Measurements from ENCODE around the gene C1orf210. TPM values are rescaled to one million over a fixed set of nuclear protein-coding genes. Genes with fewer than 3 reads are reported as not detected.

The C1orf210 gene
- total and polyA plus RNA-seq, 2 of the 13 experiments (the other 11 are each of a cell fraction or from before 2014, with no cell fraction given), result 0.49 to 5.1 TPM

- TF ChIP-seq YEATS2 (CRISPR knock-in tag; IDR thresholded peaks at IDR 0.05; ENCODE audit: borderline replicate concordance) (no peak), NFE2 (CRISPR knock-in tag; IDR thresholded peaks at IDR 0.05) (no peak), ZNF660 (CRISPR knock-in tag; IDR thresholded peaks at IDR 0.05; ENCODE audit: borderline replicate concordance, low read depth) (no peak), ZNF550 (CRISPR knock-in tag; IDR thresholded peaks at IDR 0.05; ENCODE audit: borderline replicate concordance) (no peak), JUND (CRISPR knock-in tag; IDR thresholded peaks at IDR 0.05) (no peak), ZNF343 (CRISPR knock-in tag; IDR thresholded peaks at IDR 0.05) (no peak), CREB3 (CRISPR knock-in tag; IDR thresholded peaks at IDR 0.05) (no peak), HNRNPL (IDR thresholded peaks at IDR 0.05; ENCODE audit: low read depth, low read length) (no peak), ZNF713 (CRISPR knock-in tag; IDR thresholded peaks at IDR 0.05) (no peak), ZNF552 (CRISPR knock-in tag; IDR thresholded peaks at IDR 0.05; ENCODE audit: borderline replicate concordance) (no peak; the same call in 1 of the 2 replicates), MEIS1 (CRISPR knock-in tag; IDR thresholded peaks at IDR 0.05; ENCODE audit: borderline replicate concordance) (no peak), GTF2F1 (IDR thresholded peaks at IDR 0.05; ENCODE audit: low read length) (no peak), GPBP1L1 (CRISPR knock-in tag; IDR thresholded peaks at IDR 0.05) (no peak), SRF (IDR thresholded peaks at IDR 0.05; ENCODE audit: low read depth, low read length) (no peak), FOXO1 (CRISPR knock-in tag; IDR thresholded peaks at IDR 0.05) (peak; percentile 44; the same call in 1 of the 2 replicates), SMC3 (IDR thresholded peaks at IDR 0.05; ENCODE audit: low read length) (no peak), ZNF431 (CRISPR knock-in tag; IDR thresholded peaks at IDR 0.05; ENCODE audit: borderline replicate concordance, low read depth) (no peak), ZNF260 (CRISPR knock-in tag; IDR thresholded peaks at IDR 0.05; ENCODE audit: borderline replicate concordance, low read depth) (no peak), CAMTA2 (CRISPR knock-in tag; IDR thresholded peaks at IDR 0.05; ENCODE audit: borderline replicate concordance) (no peak), ZEB1 (IDR thresholded peaks at IDR 0.05; ENCODE audit: insufficient replicate concordance, low read depth) (no peak), ZNF17 (CRISPR knock-in tag; IDR thresholded peaks at IDR 0.05) (no peak), MZF1 (CRISPR knock-in tag; IDR thresholded peaks at IDR 0.05; ENCODE audit: borderline replicate concordance) (no peak), ETS1 (CRISPR knock-in tag; IDR thresholded peaks at IDR 0.05) (no peak)
- TF ChIP-seq, protein P1, sequence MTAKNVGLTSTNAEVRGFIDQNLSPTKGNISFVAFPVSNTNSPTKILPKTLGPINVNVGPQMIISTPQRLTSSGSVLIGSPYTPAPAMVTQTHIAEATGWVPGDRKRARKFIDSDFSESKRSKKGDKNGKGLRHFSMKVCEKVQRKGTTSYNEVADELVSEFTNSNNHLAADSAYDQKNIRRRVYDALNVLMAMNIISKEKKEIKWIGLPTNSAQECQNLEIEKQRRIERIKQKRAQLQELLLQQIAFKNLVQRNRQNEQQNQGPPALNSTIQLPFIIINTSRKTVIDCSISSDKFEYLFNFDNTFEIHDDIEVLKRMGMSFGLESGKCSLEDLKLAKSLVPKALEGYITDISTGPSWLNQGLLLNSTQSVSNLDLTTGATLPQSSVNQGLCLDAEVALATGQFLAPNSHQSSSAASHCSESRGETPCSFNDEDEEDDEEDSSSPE (CRISPR knock-in tag; IDR thresholded peaks at IDR 0.05), result no peak
- TF ChIP-seq, protein P2, sequence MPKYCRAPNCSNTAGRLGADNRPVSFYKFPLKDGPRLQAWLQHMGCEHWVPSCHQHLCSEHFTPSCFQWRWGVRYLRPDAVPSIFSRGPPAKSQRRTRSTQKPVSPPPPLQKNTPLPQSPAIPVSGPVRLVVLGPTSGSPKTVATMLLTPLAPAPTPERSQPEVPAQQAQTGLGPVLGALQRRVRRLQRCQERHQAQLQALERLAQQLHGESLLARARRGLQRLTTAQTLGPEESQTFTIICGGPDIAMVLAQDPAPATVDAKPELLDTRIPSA (CRISPR knock-in tag; IDR thresholded peaks at IDR 0.05; ENCODE audit: borderline replicate concordance), result no peak
- TF ChIP-seq, protein P3, sequence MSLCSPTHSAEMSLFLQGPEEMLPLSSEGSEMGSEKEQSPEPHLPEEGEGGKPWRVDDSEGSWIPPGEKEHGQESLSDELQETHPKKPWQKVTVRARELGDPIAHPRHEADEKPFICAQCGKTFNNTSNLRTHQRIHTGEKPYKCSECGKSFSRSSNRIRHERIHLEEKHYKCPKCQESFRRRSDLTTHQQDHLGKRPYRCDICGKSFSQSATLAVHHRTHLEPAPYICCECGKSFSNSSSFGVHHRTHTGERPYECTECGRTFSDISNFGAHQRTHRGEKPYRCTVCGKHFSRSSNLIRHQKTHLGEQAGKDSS (CRISPR knock-in tag; IDR thresholded peaks at IDR 0.05; ENCODE audit: borderline replicate concordance, low read depth), result no peak
Measured at GRCh38 chr1:43276673-43277072, 8.7 kb downstream of the C1orf210 start (continued).
